Fibroblast of lung (primary cell): ENCODE results near the gene NAIF1. TPM values are rescaled to one million over a fixed set of nuclear protein-coding genes. Genes with fewer than 3 reads are reported as not detected.

Source experiments
- DNase-seq, 2 donors: peaks; one replicate each; pipeline versions ENCODE4 v3.0.0 to v3.0.0-alpha.2; 2010; ENCODE audit warnings: low read depth in 2 of 2
- H2AFZ ChIP-seq: 2 replicates; pipeline ENCODE4 v1.5.1; 2012; ENCODE audit warnings: low read length, control low read depth, inconsistent platforms
- H3K27ac ChIP-seq: 2 replicates; pipeline ENCODE4 v1.5.1; 2011; ENCODE audit warnings: low read length, control low read depth; ENCODE audit not compliant: insufficient read depth
- H3K27me3 ChIP-seq: 2 replicates; pipeline ENCODE4 v1.5.1; 2011; ENCODE audit warnings: mild to moderate bottlenecking, low read length; ENCODE audit not compliant: control insufficient read depth, insufficient read depth
- H3K36me3 ChIP-seq: 2 replicates; pipeline ENCODE4 v1.5.1; 2011; ENCODE audit warnings: low read length; ENCODE audit not compliant: control insufficient read depth, insufficient read depth
- H3K4me1 ChIP-seq: 2 replicates; pipeline ENCODE4 v1.5.1; 2011; ENCODE audit warnings: low read length; ENCODE audit not compliant: control insufficient read depth, insufficient read depth; ENCODE audit errors: extremely low read depth
- H3K4me2 ChIP-seq: 2 replicates; pipeline ENCODE4 v1.5.1; 2011; ENCODE audit warnings: low read length, control low read depth; ENCODE audit not compliant: insufficient read depth; ENCODE audit errors: extremely low read depth
- H3K4me3 ChIP-seq, 4 experiments: fragments of 200-600 bp in 1 of 4; sonication (generic) in 1 of 4; replicated peaks in 1 of 4; 2 replicates each; pipeline ENCODE4 v1.5.1; 2011 to 2016; ENCODE audit warnings: low read length in 4 of 4, low read depth in 3 of 4, mild to moderate bottlenecking in 3 of 4, control low read depth in 2 of 4, inconsistent platforms in 1 of 4, mixed read lengths in 1 of 4; ENCODE audit not compliant: insufficient read depth in 1 of 4; ENCODE audit errors: control extremely low read depth in 1 of 4
- H3K79me2 ChIP-seq: 2 replicates; pipeline ENCODE4 v1.5.1; 2012; ENCODE audit warnings: mild to moderate bottlenecking, low read length, inconsistent platforms; ENCODE audit not compliant: control insufficient read depth, insufficient read depth
- H3K9ac ChIP-seq: 2 replicates; pipeline ENCODE4 v1.5.1; 2011; ENCODE audit warnings: mild to moderate bottlenecking, low read length, control low read depth; ENCODE audit not compliant: insufficient read depth
- H3K9me3 ChIP-seq: 2 replicates; pipeline ENCODE4 v1.5.1; 2012; ENCODE audit warnings: low read depth, low read length; ENCODE audit not compliant: control insufficient read depth, insufficient read depth
- H4K20me1 ChIP-seq: 2 replicates; pipeline ENCODE4 v1.5.1; 2011; ENCODE audit warnings: low read length; ENCODE audit not compliant: control insufficient read depth, insufficient read depth; ENCODE audit errors: extremely low read depth
- EZH2 ChIP-seq: IDR thresholded peaks from 2 replicates; pipeline ENCODE4 v1.5.1; 2012; ENCODE audit warnings: low read length, control low read depth, mild to moderate bottlenecking; ENCODE audit errors: missing control alignments
- polyA plus RNA-seq, 2 donors: library from polyadenylated mRNA; depleted of rRNA in 1 of 2; stranded (reverse) in 1 of 2; unstranded in 1 of 2; fragments of >200 nt; gene quantifications; 2 replicates each; pipeline ENCODE4 v1.2.1, GENCODE V29; 2011 to 2012; ENCODE audit warnings: missing spikeins in 1 of 2
- total RNA-seq: library from RNA; depleted of rRNA; stranded (reverse); fragments of >200 nt; gene quantifications from 2 replicates; pipeline ENCODE4 v1.2.1, GENCODE V29; 2014
- TF ChIP-seq, protein P1 (sequence below), 2 donors: IDR thresholded peaks in 1 of 2; conservative IDR thresholded peaks in 1 of 2; 1 replicate in 1 of 2; 2 replicates in 1 of 2; pipeline ENCODE4 v1.5.1; 2011 to 2012; ENCODE audit warnings: low read length in 2 of 2, control low read depth in 1 of 2, inconsistent platforms in 1 of 2, low read depth in 1 of 2, mild to moderate bottlenecking in 1 of 2

Gene NAIF1
- total and polyA plus RNA-seq, 2 donors (not counting 1 experiment from before 2014, with no cell fraction given): 5.5 to 13.2 TPM

DNA sequence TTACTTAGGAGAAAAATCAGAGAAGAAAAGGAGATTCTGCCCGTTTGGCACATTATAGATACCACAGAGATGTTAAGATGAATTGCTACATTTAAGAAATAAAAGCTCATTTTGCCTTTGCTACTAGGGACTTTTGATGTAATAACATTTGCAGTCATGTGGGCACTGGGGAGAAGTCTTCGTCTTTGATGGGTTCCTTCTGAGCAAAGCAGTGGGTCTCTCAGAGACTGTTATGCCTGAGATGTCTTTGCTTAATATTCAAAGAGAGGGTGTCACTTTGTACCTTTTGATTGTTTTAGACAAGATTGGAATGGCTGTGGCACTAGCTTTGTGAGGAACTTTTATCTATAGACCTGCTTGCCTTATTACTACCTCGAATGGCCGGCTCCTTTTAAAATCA, 25.9 kb upstream of the NAIF1 start:
- Histone ChIP-seq H3K9me3 (no peaks in the 10 kb centered on the region), H3K4me1 (peaks cover 40% of the 10 kb centered on the region), H3K79me2 (peaks cover 62% of the 10 kb centered on the region), H3K27ac (peak overlapping the region; percentile 96), H3K4me3 (peak overlapping the region in 3 of 4 experiments; percentile 0 to 64 (median 6)), H3K4me2 (peak overlapping the region; percentile 94), H3K9ac (peak overlapping the region; percentile 18), H3K27me3 (no peaks in the 10 kb centered on the region), H4K20me1 (no peaks in the 10 kb centered on the region), H3K36me3 (peaks cover 2% of the 10 kb centered on the region), H2AFZ (no peak overlapping the region)
- TF ChIP-seq, protein P1, sequence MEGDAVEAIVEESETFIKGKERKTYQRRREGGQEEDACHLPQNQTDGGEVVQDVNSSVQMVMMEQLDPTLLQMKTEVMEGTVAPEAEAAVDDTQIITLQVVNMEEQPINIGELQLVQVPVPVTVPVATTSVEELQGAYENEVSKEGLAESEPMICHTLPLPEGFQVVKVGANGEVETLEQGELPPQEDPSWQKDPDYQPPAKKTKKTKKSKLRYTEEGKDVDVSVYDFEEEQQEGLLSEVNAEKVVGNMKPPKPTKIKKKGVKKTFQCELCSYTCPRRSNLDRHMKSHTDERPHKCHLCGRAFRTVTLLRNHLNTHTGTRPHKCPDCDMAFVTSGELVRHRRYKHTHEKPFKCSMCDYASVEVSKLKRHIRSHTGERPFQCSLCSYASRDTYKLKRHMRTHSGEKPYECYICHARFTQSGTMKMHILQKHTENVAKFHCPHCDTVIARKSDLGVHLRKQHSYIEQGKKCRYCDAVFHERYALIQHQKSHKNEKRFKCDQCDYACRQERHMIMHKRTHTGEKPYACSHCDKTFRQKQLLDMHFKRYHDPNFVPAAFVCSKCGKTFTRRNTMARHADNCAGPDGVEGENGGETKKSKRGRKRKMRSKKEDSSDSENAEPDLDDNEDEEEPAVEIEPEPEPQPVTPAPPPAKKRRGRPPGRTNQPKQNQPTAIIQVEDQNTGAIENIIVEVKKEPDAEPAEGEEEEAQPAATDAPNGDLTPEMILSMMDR (conservative IDR thresholded peaks at IDR 0.05 in 1 of 2, IDR thresholded peaks at IDR 0.05 in 1 of 2; ENCODE audit: low read depth in 1 of 2, low read length in 2 of 2): no peak
- no peak for TF ChIP-seq EZH2
- no peak for DNase-seq

DNA sequence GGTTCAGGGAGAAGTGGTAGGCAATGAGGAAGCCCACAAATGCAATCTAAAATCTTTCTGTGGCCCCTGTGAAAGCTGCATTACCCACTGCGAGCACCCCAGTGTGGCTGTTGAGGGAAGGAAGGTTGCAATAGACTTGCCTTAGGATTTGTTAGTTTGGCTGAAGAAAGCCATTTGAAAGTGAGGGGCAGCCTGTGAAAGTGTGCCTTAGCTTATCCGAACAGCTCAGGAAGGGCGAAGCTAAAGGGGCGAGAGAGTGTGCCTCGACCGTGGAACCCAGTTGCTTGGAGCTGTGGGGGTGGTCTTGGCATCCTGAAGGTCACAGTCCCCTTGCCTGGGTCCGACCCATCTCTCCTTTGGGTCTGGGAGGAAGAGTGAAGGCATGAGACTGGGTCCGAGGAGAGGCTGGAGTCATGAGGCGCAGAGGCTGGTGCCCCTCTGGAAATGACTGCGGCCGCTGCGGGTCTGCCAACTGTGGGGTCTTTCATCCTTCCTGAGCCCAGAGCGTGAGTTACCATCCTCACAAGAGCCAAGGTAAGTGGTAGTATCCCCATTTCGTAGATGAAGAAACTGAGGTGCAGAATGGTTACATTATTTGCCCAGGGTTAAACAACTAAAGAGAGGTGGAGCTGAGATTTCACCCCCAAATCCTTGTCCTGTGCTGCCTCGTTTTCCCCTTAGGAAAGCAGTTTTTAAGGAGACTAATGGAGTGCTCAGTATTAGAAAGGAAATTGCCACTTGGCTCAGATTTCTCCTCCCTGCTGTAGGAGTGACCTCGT, 25.3 kb upstream of the NAIF1 start:
- Histone ChIP-seq H3K36me3 (peaks cover 2% of the 10 kb centered on the region), H3K27me3 (no peaks in the 10 kb centered on the region), H3K4me1 (peaks cover 34% of the 10 kb centered on the region), H3K27ac (peak overlapping the region; percentile 96), H3K9me3 (no peaks in the 10 kb centered on the region), H3K4me2 (peak overlapping the region; percentile 94), H3K79me2 (peaks cover 63% of the 10 kb centered on the region), H4K20me1 (no peaks in the 10 kb centered on the region), H2AFZ (no peak overlapping the region), H3K9ac (peak overlapping the region; percentile 38), H3K4me3 (peak overlapping the region; percentile 0 to 64 (median 35))
- no peak for DNase-seq
- no peak for TF ChIP-seq EZH2
- TF ChIP-seq, protein P1 (conservative IDR thresholded peaks at IDR 0.05 in 1 of 2, IDR thresholded peaks at IDR 0.05 in 1 of 2; ENCODE audit: low read depth in 1 of 2, low read length in 2 of 2): no peak

DNA sequence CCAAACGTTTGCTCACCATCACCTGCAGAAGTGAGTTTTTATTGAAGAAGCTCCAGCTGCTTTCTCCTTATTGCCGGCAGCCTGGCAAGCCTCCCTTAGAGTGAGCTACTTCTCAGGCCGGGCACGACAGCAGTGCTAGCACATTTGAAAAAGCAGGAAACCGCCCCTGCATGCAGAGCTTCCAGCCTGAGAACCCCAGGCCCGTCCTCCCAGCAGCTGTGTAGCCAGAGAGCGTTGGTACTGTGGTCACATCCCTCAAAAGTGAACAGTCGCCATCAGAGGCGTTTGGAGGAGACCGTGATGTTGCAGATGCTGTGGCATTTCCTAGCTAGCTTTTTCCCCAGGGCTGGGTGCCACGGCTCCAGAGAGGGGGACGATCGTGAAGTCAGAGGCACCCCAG, 24.5 kb upstream of the NAIF1 start:
- Histone ChIP-seq H4K20me1 (no peaks in the 10 kb centered on the region), H3K79me2 (peaks cover 60% of the 10 kb centered on the region), H3K4me2 (peak overlapping the region; percentile 94), H3K4me1 (peaks cover 34% of the 10 kb centered on the region), H3K9me3 (no peaks in the 10 kb centered on the region), H3K36me3 (no peaks in the 10 kb centered on the region), H3K27me3 (no peaks in the 10 kb centered on the region), H3K9ac (peak overlapping the region; percentile 38), H3K27ac (peak overlapping the region; percentile 96), H2AFZ (no peak overlapping the region), H3K4me3 (peak overlapping the region; percentile 26 to 64 (median 42))
- DNase-seq: no peak
- TF ChIP-seq, protein P1 (conservative IDR thresholded peaks at IDR 0.05 in 1 of 2, IDR thresholded peaks at IDR 0.05 in 1 of 2; ENCODE audit: low read depth in 1 of 2, low read length in 2 of 2): no peak
- TF ChIP-seq EZH2: no peak
